HG02870 (cell line): ENCODE measurements around the gene GADD45G.

Source experiments
- ATAC-seq: cut with Tn5 transposase; IDR thresholded peaks from one replicate; pipeline ENCODE4 v1.9.1; 2021; ENCODE audit warnings: mild to moderate bottlenecking, moderate library complexity; ENCODE audit not compliant: unreplicated experiment

Gene GADD45G

DNA sequence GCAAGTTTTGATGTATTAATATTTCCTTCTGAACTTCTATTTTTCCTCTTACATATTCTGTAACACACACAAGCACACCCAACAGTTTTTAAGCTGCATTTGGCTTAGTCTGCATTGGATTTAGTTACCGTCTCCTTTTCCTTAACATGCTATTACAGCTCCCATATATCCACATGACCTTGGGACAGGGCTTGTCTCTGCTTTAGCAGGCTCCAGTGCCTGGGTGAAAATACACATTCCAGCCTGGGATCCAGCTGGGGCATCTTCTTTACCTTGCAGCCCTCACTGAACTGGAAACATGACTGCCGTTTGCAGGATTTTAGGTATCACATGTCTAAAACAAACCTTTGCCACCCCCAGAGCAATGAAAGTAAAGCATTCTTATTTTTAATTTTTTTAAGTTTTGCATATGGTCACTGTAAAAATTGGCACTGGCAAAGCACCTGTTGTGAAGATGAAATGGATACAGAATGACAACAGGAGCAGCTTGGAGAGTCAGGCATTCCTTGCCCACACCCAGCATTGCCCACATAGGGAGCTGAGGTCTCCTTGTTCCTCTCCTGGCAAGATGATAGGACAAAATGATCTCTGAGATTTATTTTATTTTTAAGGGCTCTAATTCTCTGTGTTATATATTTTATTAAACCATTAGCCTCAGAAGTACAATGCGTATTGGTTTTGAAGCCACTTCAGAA is 4.0 kb downstream of the GADD45G start:
- no peak for ATAC-seq

DNA sequence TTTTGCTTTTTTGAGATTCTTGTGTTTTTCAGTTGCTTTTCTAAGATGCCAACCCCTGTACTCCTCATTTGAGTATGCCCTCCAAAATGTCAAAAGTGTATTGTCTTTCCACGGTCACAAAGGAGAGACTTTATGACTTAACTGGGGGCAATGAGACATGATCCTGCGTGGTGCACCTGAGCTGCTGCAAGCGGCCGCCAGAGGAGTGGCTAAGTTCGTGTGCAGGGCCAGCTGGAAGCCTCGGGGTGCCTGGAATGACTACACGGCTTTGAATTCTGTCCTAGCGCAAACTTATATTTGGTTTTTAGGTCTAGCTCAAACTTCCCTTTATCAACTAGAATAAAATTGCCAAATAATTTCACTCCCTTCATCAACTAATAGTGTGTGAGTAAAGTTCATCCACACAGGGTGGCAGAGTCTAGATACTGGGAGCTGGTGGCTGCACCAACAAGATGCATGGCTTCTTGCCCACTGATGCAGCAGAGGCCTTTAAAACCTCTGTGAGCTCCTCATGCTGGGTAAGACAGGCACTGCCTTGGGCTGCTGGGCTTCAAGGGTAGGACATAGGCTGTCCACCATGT is 4.7 kb downstream of the GADD45G start:
- no peak for ATAC-seq

DNA sequence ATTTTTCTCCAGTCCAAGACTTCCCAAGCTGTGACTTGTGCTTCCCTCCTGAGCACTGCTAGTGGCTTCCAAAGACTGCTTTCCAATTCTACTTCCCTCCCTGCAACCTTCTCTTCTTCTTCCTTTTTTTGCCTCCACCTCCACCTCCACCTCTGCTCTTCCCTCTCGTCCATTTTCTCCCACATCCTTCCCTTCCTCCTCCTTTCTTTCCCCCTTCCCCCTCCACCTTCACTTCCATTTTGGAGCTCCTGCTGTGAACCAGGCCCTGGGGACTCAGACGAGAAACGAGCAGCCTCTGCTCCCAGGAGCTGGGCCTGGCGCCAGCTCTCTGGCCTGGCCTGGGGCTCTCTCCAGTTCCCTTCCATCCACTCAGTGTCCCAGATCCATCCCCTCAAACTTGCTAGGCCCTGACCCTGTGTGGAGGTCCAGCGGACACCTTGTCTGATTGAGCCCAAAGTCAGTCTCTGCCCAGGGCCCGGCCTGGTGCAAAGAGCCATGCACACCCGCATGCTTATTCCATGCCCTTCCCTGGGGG is 5.6 kb downstream of the GADD45G start:
- no peak for ATAC-seq

DNA sequence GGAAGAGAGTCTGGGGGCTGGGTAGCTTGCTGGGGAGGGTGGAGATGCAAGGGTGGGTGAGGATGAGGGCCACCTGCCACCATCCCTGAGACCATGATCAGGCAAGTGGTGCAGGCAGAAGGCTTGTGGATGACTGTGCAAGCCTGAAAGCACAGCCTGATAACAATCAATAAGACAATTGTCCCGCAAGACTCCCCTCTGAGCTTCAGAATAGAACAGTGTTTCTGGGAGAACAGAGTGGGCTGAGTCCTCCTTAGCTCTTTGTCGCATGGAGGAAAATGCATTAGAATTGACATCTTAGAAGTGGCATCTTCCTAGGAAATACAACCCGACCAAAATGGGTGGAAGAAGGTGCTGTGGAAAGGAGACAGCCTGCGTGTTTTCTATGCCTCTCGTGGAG is 6.6 kb downstream of the GADD45G start:
- no peak for ATAC-seq

DNA sequence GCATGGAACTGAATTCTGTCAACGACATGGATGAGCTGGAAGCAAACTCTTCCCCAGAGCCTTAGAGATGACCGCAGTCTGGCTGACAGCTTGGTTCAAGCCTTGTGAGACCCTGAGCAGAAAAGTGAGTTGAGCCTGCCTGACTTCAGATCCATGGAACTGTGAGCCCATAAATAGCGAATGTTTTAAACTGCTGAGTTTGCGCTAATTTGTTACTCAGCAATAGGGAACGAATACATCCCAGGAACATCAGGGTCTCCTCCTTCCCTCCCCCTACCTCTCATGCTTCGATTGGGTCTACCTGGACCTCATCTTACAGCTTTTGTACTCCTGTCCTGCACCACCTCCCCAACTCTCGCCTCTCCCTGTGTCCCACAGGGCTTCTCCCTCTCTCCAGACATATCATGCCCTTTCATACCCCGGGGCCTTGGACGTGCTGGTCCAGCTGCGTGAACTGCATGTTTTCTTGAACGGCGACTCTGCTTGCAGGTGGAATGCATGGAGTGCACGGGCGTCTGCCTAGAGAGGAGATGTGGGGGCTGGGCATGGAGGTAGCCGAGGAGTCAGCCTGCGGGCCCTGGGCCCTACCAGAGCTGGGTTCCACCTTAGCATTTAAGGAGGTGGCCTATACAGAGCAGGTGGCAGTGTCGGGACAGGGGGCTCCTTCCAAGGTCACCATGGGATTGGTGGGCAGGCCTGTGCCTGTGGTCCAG is 7.9 kb downstream of the GADD45G start:
- ATAC-seq, result no peak

DNA sequence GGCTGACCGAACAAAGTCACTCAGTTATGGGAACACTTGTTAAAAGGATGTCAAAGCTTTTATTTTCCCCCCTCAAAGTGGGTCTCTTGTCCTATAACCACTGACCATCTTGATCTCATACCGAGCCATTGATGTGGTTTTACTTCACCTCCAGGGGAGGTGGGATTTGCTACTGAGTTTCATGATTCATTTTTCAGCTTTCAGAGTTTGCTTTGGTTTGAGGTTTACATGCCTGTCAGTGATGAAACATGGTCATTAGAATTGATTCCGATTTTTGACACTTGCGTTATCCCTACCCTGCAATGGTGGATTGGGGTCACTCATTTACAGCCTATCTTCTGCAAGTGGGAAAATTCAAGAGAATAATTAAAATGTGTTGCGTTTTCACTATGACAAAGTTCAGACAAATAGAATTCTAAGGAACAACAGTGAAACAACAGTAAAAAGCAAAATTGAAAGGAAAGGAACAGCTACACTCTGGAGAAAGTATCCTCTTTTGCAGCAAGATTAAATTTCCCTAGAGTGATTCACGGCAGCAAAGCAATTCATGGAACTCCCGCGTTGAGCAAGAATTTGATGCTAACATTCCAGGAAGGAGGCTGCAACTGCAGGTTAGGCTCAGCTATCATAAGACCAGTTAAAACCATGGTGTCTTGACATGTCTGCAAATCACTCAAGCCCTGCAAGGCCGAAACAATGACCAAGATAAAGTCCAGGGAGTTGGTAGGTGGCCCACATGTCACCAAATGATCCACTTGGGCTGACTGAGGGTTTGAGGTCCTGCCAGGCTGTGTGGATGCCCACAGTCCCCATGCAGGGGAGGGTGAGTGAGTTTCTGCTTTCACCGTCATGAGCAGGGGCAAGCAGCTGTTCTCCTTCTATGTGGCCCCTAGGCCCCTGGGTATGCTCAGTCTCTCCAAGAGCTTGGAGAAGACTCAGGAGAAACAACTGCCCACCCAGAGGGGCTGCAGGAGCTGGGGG is 9.4 kb downstream of the GADD45G start:
- no peak for ATAC-seq

DNA sequence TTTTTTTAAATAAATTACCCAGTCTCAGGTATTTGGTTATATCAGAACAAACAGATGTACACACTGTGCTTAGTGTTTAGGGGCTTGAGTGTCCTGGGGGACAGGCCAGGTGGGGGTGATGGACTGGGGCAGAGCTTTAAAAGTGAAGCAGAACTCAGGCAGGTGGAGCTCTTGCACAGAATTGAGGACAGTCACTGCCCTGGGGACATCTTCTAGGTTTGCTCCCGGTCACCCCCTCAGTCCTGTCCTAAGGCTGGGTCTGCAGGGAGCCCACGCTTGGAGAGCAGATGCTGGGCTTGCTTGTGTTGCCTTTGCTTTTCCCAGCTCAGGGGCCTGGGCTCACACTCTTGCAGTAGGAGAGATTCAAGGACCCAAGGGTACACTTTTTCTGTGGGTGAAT is 10.8 kb downstream of the GADD45G start:
- ATAC-seq, result no peak

DNA sequence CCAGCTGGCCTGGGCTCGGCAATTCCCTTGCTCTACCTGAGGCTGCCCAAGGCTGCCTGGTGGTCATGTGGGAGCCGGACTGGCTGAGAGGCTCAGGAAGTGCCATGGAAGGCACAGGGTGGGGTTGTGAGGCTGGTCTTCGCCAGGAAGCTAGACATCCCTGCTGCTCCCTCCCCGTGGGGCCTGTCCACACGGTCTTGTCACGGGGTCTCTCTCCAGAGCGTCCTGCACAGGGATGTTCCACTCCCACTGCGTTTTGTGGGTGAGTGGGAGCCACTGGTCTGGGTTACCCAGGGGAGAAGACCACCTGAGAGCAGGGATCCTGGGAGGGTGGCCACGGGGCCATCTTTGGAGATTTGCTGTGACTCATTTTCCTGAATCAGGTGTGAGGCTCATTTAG is 11.6 kb downstream of the GADD45G start:
- no peak for ATAC-seq

DNA sequence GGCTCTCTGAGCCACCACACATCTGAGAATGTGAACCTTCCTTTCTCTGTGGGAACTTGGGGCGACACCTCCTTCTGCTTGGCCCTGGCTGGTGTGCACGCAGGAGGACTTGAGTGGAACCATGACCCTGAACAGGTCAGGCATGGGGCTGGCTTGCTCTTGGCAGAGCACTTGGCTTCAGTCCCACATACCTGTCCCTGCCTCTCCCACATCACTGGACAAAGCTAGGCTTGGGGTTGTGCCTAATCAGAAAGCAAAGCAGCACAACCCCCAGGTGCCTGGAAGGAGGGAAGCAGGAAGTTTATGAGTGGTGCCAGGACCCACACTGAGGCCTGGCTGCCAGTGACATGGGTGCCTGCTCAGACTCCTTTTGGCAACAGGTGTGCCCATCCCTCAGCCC is 13.2 kb downstream of the GADD45G start:
- ATAC-seq, result no peak

DNA sequence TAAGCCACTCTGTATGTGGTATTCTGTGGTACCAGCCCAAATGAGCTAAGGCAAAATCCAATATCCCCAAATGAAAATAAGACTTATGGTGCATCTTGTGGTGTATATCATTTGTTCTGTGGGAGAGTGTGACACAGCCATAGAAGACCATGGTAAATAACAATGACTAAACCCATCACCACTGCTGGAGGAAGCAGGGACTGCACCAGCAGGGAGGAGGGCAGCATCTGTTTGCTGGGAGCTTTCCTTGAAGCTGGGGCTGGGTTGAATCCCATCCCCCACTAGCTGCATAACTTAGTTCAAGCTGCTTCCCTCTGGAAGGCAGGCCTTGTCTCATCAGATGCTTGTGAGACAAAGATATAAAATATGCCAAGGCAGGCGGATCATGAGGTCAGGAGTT is 14.2 kb downstream of the GADD45G start:
- no peak for ATAC-seq

DNA sequence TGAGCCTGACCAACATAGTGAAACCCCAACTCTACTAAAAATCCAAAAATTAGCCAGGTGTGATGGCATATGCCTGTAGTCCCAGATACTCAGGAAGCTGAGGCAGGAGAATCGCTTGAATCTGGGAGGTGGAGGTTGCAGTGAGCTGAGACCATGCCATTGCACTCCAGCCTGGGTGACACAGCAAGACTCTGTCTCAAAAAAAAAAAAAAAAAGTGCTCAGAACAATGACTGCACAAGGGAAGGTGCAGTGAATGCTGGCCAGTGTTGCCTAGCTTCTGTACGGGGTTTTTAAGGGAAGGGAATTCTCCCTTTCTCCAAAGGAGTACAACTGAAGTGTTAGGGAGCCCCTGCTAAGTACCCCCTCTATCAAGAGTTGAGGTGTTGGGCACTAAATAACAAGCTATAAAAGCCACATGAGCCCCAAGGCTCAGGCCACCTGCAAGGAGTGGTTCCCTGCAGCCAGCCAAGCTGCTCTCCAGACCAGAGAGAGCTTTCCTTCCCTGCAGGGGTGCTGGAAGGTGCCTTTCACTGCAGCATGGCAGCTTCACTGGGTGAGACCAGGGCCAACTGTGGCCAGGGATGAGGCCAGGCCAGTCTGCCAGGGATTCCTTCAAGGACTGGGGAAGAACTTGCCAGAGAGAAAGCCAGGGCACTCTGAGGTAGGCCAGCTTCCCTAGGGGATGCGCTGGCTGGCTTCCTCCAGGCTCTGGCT is 14.8 kb downstream of the GADD45G start:
- no peak for ATAC-seq

DNA sequence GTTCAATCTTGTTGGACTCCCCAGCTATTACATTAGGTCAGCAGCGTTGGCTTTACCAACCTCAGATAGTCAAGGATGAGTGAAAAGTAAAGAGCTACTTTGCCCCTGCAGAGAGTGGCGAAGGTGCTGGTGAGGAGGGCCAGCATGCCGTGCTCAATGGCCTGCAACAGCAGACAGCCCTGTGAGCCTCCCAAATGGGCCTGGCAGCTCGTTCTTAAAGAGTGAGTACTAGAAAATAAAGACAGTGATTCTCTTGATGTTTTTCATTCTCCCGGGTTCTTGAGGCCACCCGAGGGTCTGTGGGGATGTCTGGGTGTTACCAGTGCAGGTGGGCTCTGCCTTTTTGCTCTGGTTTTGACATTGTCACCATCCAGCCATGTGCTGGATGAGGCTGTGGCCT is 16.2 kb downstream of the GADD45G start:
- no peak for ATAC-seq

DNA sequence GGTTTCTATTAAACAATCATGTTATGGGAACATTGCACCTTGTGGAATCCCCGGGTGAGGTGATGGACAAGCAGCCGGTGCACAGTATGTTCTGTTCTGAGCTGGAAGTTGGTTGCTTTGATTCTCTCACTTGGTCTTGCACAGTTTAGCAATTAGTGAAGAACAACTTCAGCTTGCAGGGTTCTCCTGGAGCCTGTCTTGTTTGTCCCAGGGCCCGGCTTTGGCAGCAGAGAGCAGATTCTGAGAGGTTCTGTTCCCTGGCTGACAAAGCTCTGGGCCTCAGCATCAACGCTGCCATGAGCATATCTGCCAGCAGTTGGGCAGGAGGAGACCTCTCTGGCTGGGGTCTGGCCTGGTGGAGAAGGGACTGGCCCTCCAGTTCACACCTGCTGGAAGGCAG is 16.9 kb downstream of the GADD45G start:
- ATAC-seq, result no peak

DNA sequence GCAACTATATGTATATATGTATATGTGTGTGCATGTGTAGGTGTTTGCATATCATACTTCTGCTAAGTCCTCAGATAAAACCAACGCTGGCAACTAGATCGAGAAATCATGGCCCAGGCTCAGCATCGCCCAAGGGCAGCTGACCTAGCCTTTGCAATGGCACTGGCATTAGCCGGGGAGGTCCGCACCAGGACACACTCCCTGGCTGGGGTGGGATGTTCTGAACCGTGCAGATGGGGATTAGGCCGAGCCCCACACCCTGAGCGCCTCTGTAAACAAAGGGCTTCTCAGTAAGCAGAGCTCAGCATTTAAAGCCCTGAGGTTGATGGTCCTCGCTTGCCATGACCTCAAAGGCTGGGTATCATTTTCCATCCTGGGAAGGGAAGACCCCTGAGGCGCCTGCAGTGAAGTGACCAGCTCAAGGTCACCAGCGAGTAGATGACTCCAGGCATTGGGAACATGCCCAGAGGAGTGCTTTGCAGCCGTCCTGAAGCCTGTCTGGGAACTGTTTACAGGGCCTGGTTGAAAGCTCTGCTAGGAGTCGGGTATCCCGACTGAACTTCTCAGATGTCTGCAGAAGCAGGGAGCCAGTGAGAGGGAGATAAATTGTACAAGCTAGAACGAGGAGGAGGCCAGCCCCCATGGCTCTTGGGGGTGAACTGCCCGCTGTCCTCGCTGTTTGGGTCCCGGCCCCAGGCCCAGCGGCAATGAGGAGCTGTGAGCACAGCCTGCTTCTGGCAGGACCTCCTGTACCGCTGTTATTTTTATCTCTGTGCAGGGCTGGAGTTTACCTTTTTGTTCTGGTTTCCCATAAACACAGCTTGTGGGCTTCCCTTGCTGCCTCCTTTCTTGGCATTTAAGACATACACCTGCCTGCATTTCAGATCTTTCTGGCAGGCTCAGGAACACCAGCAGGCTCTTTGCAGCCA is 18.4 kb downstream of the GADD45G start:
- no peak for ATAC-seq

DNA sequence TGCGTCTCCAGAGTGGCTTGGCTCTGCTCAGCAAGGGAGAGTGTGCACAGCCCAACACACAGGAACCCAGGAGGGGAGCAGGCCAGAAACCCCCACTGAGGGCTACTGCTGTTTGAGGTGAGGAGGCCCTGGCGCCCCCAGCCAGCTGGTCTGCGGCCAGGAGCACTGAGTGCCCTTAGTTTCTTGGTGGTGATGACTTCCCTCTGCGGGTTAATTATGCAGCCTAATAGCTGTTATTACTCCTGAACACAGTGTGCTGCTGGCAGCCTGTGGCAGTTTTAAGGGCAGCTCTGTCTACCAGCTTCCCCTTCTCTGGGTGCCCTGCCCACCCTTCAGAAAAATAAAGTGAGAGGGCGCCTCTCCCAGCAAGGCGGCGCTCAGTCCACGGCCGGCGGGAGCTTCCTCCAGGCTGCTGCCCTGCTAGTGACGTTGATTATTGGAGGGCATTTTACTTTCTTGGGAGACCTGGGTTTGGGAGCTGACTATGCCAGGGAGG is 19.2 kb downstream of the GADD45G start:
- ATAC-seq, result no peak

DNA sequence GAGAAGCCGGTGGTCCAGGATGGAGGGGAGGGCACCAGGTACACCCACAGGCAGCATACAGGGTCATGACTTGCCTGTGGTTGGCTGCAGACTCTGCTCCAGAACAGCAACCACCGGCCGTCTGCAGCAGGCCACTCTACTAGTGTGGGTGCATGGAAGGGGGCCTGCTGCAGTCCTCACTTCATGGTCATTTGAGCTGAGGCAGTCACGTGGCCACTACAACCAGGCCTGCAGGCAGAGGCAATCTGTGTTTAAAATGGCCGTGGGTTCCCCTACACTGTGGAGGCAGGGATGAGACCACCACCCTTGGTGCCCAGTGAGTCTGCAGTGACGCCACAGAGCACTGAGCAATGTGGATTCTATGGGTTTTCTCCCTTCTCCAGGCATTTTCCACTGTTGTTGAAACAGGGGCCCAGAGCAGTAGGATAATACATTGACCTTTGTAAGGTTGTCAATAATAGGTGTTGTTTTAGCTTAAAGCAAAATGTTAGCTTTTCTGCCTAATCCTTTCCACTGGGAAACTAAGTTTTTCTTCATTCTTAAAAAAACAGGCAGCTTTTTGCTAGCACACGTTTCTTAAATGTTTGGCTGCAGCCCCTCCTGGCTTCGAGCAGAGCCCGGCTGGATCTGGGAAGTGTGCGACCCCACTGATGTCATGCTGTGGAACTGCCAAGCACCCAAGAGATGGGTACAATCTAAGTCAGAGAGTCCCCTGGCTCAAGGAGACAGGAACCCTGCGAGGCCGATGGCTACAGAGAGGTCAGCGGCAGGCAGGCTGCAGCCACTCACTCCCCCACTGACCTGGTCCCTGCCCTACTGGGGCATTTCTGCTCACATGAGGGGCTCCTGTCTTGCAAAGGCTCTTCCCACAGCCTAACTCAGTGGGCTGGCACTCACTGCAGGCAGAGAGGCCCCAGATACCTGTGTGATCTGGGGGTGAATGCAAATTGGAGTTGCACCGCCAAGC is 21.2 kb downstream of the GADD45G start:
- ATAC-seq, result no peak

DNA sequence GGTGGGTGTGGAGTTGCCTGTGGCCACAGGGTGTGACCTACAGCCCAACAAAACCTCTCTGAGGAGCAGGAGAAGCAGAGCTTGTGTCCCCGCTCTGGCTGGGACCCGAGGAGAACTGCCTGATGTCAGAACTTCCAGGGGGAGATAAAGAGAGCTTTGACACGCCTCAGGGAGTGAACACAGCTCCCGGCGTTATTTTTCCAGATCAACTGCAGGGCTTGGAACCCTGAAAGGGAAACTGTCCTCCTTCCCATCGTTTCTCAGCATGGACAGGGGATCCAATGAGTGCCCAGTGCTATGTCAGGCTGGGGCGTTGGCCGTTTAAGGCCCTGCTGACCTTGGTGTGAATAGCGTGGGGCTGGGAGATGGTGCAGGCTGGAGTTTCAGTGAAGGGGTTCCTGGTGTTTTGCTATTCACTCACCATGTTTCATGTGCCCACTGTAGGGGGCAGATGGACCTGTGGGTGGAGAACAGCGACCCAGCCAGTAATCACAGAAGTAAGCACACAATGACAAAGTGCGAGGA is 22.0 kb downstream of the GADD45G start:
- no peak for ATAC-seq

DNA sequence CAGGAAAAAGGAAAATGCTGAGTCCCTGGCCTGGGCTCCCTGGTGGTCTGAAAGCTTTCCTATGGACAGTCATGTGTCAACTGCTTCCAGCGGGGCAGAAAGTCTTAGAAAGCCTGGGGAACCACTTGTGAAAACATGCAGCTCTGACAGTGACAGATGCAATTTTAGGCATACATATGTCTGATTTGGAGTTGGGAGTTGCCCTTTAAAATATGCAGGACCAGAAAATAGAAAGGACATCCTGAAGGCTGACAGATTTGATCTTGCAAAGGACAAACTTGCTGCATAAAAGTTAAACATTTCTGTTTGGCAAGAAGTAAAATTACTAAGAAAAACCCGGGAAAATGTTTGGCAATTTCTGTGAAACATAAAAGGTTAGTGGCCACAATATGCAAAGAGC is 23.8 kb downstream of the GADD45G start:
- ATAC-seq, result no peak
